MM.1S (cell line): ENCODE data around the gene CLPTM1L.

Experiments used
- DNase-seq: peaks from one replicate; pipeline ENCODE4 v3.0.0-alpha.2; 2015
- H2AFZ ChIP-seq: fragments of 300-600 bp; sonication (generic); 2 replicates; pipeline ENCODE4 v1.6.0; 2016; ENCODE audit warnings: antibody characterized with exemption, low read length
- H3F3A ChIP-seq: fragments of 300-600 bp; sonication (generic); 2 replicates; pipeline ENCODE4 v1.6.1; 2016; ENCODE audit warnings: mild to moderate bottlenecking, antibody characterized with exemption, low read length, moderate library complexity, mixed read lengths; ENCODE audit not compliant: insufficient read depth
- H3K27ac ChIP-seq: fragments of 300-600 bp; sonication (generic); 2 replicates; pipeline ENCODE4 v1.5.1; 2016; ENCODE audit warnings: mild to moderate bottlenecking, low read length
- H3K27me3 ChIP-seq: fragments of 300-600 bp; sonication (generic); replicated peaks from 2 replicates; pipeline ENCODE4 v1.6.0; 2016; ENCODE audit warnings: low read length; ENCODE audit not compliant: insufficient read depth
- H3K36me3 ChIP-seq: fragments of 300-600 bp; sonication (generic); replicated peaks from 2 replicates; pipeline ENCODE4 v1.6.1; 2016; ENCODE audit warnings: mild to moderate bottlenecking, low read length, mixed read lengths; ENCODE audit not compliant: insufficient read depth
- H3K4me1 ChIP-seq: fragments of 300-600 bp; sonication (generic); 2 replicates; pipeline ENCODE4 v1.6.1; 2016; ENCODE audit warnings: low read length, mixed read lengths
- H3K4me2 ChIP-seq: fragments of 300-600 bp; sonication (generic); 2 replicates; pipeline ENCODE4 v1.6.0; 2016; ENCODE audit warnings: low read depth, low read length
- H3K4me3 ChIP-seq: fragments of 300-600 bp; sonication (generic); 2 replicates; pipeline ENCODE4 v1.5.1; 2016; ENCODE audit warnings: low read length, mixed read lengths
- H3K79me2 ChIP-seq: fragments of 300-600 bp; sonication (generic); 2 replicates; pipeline ENCODE4 v1.6.1; 2016; ENCODE audit warnings: mixed run types, low read length, mixed read lengths
- H3K9ac ChIP-seq: fragments of 300-600 bp; sonication (generic); 2 replicates; pipeline ENCODE4 v1.6.1; 2016; ENCODE audit warnings: low read length, mixed read lengths
- H3K9me2 ChIP-seq: fragments of 300-600 bp; sonication (generic); replicated peaks from 2 replicates; pipeline ENCODE4 v1.6.1; 2016; ENCODE audit warnings: mild to moderate bottlenecking, low read length, mixed read lengths; ENCODE audit not compliant: insufficient read depth
- H3K9me3 ChIP-seq: fragments of 300-600 bp; sonication (generic); replicated peaks from 2 replicates; pipeline ENCODE4 v1.6.1; 2016; ENCODE audit warnings: mild to moderate bottlenecking, low read length, mixed read lengths; ENCODE audit not compliant: insufficient read depth
- H4K20me1 ChIP-seq: fragments of 300-600 bp; sonication (generic); 2 replicates; pipeline ENCODE4 v1.6.1; 2016; ENCODE audit warnings: mild to moderate bottlenecking, low read length, moderate library complexity, mixed read lengths; ENCODE audit not compliant: insufficient read depth
- EZH2 ChIP-seq: fragments of 300-600 bp; sonication (generic); optimal IDR thresholded peaks from 2 replicates; pipeline ENCODE3; 2017; ENCODE audit warnings: low read depth, mild to moderate bottlenecking, antibody characterized with exemption, low read length, mixed read lengths
- EZH2phosphoT487 ChIP-seq: fragments of 300-600 bp; sonication (generic); IDR thresholded peaks from 2 replicates; pipeline ENCODE4 v1.6.1; 2018; ENCODE audit warnings: antibody characterized with exemption, low read length
- TF ChIP-seq, protein P1 (sequence below): fragments of 300-600 bp; sonication (generic); IDR thresholded peaks from 2 replicates; pipeline ENCODE4 v1.5.1; 2016; ENCODE audit warnings: antibody characterized with exemption, low read length, mixed read lengths

Gene CLPTM1L

DNA sequence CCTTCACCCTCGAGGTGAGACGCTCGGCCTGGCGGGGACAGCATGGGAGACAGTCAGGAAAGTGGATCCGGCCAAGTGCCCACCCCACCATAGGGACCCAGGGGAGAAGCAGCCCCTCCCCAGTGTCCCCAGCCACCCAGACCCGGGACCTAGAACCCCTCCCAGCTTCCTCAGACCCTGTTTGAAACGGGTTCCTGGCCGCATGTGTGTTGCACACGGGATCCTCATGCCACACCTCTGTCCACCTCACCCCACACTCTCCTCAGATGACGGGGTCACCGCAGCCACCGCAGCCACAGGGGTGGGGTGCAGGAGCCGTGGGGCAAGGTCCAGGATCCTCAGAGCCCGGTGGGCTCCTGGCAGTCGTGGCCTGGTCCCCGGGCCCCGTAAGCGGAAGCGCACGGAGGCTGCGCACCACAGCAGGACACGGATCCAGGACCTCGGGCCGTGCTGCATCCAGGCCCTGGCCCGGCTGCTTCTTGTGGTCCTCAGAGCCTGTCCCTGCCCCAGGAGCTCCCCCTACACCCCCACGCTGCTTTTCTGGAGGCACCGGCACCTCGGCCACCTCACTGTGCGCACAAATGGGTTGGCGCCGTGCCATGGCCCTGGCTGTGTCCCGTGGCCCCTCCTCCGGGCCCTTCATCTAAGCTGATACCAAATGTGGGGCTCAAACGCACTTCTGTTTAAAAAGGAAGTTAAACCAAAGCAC lies 65.3 kb downstream of the CLPTM1L start:
- H3K27me3 ChIP-seq: no peaks in the 10 kb centered on the region
- H3K9me3 ChIP-seq: no peaks in the 10 kb centered on the region
- H3K79me2 ChIP-seq: no peaks in the 10 kb centered on the region
- H3F3A ChIP-seq: no peaks in the 10 kb centered on the region
- no peaks in the 10 kb centered on the region for H3K4me1 ChIP-seq
- no peak overlapping the region for H3K4me2 ChIP-seq
- H3K9me2 ChIP-seq: no peaks in the 10 kb centered on the region
- H3K36me3 ChIP-seq: no peaks in the 10 kb centered on the region
- H4K20me1 ChIP-seq: no peaks in the 10 kb centered on the region
- no peak overlapping the region for H3K27ac ChIP-seq
- H3K9ac ChIP-seq: no peak overlapping the region
- DNase-seq: no peak
- H2AFZ ChIP-seq: no peak overlapping the region
- H3K4me3 ChIP-seq: no peak overlapping the region
- TF ChIP-seq EZH2: no peak
- TF ChIP-seq, protein P1, sequence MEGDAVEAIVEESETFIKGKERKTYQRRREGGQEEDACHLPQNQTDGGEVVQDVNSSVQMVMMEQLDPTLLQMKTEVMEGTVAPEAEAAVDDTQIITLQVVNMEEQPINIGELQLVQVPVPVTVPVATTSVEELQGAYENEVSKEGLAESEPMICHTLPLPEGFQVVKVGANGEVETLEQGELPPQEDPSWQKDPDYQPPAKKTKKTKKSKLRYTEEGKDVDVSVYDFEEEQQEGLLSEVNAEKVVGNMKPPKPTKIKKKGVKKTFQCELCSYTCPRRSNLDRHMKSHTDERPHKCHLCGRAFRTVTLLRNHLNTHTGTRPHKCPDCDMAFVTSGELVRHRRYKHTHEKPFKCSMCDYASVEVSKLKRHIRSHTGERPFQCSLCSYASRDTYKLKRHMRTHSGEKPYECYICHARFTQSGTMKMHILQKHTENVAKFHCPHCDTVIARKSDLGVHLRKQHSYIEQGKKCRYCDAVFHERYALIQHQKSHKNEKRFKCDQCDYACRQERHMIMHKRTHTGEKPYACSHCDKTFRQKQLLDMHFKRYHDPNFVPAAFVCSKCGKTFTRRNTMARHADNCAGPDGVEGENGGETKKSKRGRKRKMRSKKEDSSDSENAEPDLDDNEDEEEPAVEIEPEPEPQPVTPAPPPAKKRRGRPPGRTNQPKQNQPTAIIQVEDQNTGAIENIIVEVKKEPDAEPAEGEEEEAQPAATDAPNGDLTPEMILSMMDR: no peak
- TF ChIP-seq EZH2phosphoT487: no peak

DNA sequence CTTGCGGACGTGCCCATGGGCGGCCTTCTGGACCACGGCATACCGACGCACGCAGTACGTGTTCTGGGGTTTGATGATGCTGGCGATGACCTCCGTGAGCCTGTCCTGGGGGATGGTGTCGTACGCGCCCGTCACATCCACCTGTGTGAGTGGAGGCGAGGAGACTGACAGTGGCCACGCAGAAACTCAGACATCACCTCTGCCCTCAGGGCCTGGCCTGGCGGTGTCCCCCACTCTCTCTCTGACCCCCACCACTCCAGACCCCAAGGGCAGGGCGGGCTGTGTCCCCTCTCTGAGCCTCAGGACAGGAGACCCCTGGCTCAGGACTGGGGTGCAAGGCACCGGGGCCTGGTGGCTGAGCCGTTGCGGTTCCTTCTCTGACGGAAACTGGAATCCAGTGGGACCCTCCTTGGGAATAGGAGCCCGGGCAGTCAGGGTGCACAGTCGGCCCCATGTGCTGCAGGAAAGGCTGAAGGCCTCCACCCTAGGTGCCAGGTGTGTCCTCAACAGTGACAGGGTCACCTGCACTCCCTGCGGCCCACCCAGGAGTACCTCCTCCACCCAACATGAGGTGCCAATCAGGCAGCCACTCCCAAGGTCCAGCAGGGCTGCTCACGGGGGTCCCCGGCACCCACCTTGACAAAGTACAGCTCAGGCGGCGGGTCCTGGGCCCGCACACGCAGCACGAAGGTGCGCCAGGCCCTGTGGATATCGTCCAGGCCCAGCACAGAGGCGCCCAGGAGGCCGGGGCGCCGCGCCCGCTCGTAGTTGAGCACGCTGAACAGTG lies 66.0 kb downstream of the CLPTM1L start:
- TF ChIP-seq EZH2 (no peak), EZH2phosphoT487 (no peak)
- TF ChIP-seq, protein P1: no peak
- no peaks in the 10 kb centered on the region for H3K27me3 ChIP-seq
- H3K4me1 ChIP-seq: no peaks in the 10 kb centered on the region
- H3K4me3 ChIP-seq: no peak overlapping the region
- no peak overlapping the region for H3K4me2 ChIP-seq
- H4K20me1 ChIP-seq: no peaks in the 10 kb centered on the region
- DNase-seq: no peak
- no peaks in the 10 kb centered on the region for H3K9me2 ChIP-seq
- no peaks in the 10 kb centered on the region for H3K9me3 ChIP-seq
- no peak overlapping the region for H3K27ac ChIP-seq
- no peak overlapping the region for H2AFZ ChIP-seq
- no peaks in the 10 kb centered on the region for H3K79me2 ChIP-seq
- H3K9ac ChIP-seq: no peak overlapping the region
- H3K36me3 ChIP-seq: no peaks in the 10 kb centered on the region
- H3F3A ChIP-seq: no peaks in the 10 kb centered on the region

DNA sequence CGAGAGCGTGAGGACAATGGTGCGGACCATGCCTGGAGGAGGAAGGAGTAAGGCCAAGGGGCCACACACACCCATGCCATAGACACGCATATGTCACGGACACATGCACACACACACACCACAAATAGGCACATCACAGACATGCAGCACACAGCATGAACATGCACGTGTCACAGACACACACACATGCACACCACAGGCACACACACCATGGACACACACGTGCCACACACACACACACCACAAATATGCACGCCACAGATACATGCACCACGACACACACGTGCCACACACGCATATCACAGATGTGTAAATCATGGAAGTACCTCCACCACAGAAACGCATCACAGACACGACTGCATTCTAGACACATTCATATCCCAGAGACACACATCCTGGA lies 66.7 kb downstream of the CLPTM1L start:
- no peaks in the 10 kb centered on the region for H3K9me3 ChIP-seq
- no peaks in the 10 kb centered on the region for H3K4me1 ChIP-seq
- H3K9ac ChIP-seq: no peak overlapping the region
- no peak overlapping the region for H3K27ac ChIP-seq
- no peaks in the 10 kb centered on the region for H4K20me1 ChIP-seq
- H3K4me3 ChIP-seq: no peak overlapping the region
- H3K4me2 ChIP-seq: no peak overlapping the region
- no peaks in the 10 kb centered on the region for H3K9me2 ChIP-seq
- H3K79me2 ChIP-seq: no peaks in the 10 kb centered on the region
- DNase-seq: no peak
- H2AFZ ChIP-seq: no peak overlapping the region
- H3K27me3 ChIP-seq: no peaks in the 10 kb centered on the region
- no peaks in the 10 kb centered on the region for H3K36me3 ChIP-seq
- TF ChIP-seq EZH2: no peak
- TF ChIP-seq EZH2phosphoT487: no peak
- TF ChIP-seq, protein P1: no peak
- H3F3A ChIP-seq: no peaks in the 10 kb centered on the region
